HL-60 (cell line): Measurements from ENCODE around the gene SPDYA.

Experiments used
- DNase-seq, 2 experiments: peaks; one replicate each; pipeline ENCODE4 v3.0.0-alpha.2; 2010 to 2020; ENCODE audit warnings: low read depth in 1 of 2, low spot score in 1 of 2
- H3K27ac ChIP-seq: fragments of 250-450 bp; sonication (Bioruptor Pico); replicated peaks from 2 replicates; pipeline ENCODE4 v1.5.1; 2020; ENCODE audit warnings: mild to moderate bottlenecking, moderate library complexity
- H3K27me3 ChIP-seq: fragments of 250-450 bp; sonication (Bioruptor Pico); 2 replicates; pipeline ENCODE4 v1.5.1; 2021; ENCODE audit warnings: mild to moderate bottlenecking, moderate library complexity; ENCODE audit not compliant: insufficient read depth, poor library complexity, severe bottlenecking
- H3K4me3 ChIP-seq: replicated peaks from 2 replicates; pipeline ENCODE4 v1.5.1; 2011; ENCODE audit warnings: mild to moderate bottlenecking, control low read depth, low read length; ENCODE audit not compliant: insufficient read depth
- GABPA ChIP-seq: IDR thresholded peaks from 2 replicates; pipeline ENCODE4 v1.6.1; 2012; ENCODE audit warnings: low read depth
- POLR2AphosphoS5 ChIP-seq: IDR thresholded peaks from 2 replicates; pipeline ENCODE4 v1.6.1; 2012; ENCODE audit warnings: low read depth
- SPI1 ChIP-seq: IDR thresholded peaks from 2 replicates; pipeline ENCODE4 v1.6.1; 2012; ENCODE audit warnings: low read depth, mild to moderate bottlenecking, borderline replicate concordance
- TF ChIP-seq, protein P1 (sequence below): IDR thresholded peaks from 2 replicates; pipeline ENCODE4 v1.6.1; 2012; ENCODE audit warnings: low read depth; ENCODE audit not compliant: insufficient replicate concordance
- TF ChIP-seq, protein P2 (sequence below): IDR thresholded peaks from one replicate; pipeline ENCODE4 v1.5.1; 2011; ENCODE audit warnings: low read length, control low read depth, inconsistent platforms; ENCODE audit not compliant: insufficient read depth

Gene SPDYA

DNA sequence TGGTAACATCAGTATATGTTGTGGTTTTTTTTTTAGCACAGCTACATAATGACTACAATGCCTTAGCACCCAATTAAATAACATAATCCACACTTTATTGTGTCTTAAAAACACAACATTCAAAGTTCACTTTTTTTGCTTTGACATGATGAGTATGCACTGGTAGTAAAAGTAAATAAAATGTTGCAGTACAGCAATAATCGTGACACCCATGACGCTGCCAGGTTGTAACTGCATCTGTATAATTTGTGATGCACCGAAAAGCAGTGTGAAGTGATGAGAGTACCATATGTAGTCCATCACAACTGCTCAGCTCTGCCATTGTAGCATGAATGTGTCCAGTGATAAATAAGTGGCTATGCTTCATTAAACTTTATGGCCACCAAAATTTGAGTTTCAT lies 43.3 kb upstream of the SPDYA start:
- H3K4me3 ChIP-seq, result no peak overlapping the region
- no peaks in the 10 kb centered on the region for H3K27me3 ChIP-seq
- DNase-seq, result no peak
- no peak for TF ChIP-seq GABPA
- TF ChIP-seq SPI1, result no peak
- no peak for TF ChIP-seq POLR2AphosphoS5
- TF ChIP-seq, protein P1, sequence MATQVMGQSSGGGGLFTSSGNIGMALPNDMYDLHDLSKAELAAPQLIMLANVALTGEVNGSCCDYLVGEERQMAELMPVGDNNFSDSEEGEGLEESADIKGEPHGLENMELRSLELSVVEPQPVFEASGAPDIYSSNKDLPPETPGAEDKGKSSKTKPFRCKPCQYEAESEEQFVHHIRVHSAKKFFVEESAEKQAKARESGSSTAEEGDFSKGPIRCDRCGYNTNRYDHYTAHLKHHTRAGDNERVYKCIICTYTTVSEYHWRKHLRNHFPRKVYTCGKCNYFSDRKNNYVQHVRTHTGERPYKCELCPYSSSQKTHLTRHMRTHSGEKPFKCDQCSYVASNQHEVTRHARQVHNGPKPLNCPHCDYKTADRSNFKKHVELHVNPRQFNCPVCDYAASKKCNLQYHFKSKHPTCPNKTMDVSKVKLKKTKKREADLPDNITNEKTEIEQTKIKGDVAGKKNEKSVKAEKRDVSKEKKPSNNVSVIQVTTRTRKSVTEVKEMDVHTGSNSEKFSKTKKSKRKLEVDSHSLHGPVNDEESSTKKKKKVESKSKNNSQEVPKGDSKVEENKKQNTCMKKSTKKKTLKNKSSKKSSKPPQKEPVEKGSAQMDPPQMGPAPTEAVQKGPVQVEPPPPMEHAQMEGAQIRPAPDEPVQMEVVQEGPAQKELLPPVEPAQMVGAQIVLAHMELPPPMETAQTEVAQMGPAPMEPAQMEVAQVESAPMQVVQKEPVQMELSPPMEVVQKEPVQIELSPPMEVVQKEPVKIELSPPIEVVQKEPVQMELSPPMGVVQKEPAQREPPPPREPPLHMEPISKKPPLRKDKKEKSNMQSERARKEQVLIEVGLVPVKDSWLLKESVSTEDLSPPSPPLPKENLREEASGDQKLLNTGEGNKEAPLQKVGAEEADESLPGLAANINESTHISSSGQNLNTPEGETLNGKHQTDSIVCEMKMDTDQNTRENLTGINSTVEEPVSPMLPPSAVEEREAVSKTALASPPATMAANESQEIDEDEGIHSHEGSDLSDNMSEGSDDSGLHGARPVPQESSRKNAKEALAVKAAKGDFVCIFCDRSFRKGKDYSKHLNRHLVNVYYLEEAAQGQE, result no peak
- TF ChIP-seq, protein P2, sequence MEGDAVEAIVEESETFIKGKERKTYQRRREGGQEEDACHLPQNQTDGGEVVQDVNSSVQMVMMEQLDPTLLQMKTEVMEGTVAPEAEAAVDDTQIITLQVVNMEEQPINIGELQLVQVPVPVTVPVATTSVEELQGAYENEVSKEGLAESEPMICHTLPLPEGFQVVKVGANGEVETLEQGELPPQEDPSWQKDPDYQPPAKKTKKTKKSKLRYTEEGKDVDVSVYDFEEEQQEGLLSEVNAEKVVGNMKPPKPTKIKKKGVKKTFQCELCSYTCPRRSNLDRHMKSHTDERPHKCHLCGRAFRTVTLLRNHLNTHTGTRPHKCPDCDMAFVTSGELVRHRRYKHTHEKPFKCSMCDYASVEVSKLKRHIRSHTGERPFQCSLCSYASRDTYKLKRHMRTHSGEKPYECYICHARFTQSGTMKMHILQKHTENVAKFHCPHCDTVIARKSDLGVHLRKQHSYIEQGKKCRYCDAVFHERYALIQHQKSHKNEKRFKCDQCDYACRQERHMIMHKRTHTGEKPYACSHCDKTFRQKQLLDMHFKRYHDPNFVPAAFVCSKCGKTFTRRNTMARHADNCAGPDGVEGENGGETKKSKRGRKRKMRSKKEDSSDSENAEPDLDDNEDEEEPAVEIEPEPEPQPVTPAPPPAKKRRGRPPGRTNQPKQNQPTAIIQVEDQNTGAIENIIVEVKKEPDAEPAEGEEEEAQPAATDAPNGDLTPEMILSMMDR, result no peak
- H3K27ac ChIP-seq, result no peak overlapping the region

DNA sequence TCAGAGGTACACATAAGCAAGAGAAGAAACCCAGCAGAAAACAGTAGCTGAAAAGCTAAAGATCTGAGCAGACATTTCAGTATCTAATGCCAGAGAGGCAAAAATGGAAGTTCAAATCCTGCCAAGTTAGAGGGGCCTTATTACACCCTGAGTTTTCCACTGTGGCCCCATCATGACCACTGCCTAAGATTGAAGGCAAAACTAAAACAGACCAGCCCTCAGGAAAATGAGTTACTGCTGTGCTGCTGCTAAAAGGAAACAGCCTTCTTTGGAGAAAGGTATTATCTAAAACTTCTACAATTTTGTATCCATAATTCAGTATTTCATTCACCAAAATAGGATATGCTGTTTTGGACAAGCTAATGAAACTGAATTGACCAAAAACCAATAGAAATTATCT lies 42.2 kb upstream of the SPDYA start:
- H3K4me3 ChIP-seq, result no peak overlapping the region
- TF ChIP-seq, protein P2, result no peak
- TF ChIP-seq SPI1, result no peak
- no peak for TF ChIP-seq POLR2AphosphoS5
- TF ChIP-seq, protein P1, result no peak
- no peak for TF ChIP-seq GABPA
- DNase-seq, result no peak
- no peaks in the 10 kb centered on the region for H3K27me3 ChIP-seq
- H3K27ac ChIP-seq, result no peak overlapping the region

DNA sequence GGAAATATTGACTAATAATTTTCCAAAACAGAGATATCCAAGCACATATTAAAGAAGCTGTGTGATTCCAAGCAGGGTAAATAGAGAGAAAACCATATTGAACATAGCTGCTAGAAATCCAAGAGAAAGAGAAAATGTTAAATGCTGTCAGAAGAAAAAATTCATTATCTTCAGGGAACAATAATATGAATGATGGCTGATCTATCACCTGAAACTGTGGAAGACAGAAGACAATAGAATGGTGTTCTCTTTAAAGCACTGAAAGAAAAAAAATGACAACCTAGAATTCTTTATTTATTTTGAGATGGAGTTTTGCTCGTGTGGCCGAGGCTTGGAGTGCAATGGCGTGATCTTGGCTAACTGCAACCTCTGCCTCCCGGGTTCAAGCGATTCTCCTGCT lies 41.7 kb upstream of the SPDYA start:
- no peak for DNase-seq
- H3K27me3 ChIP-seq, result no peaks in the 10 kb centered on the region
- H3K4me3 ChIP-seq, result no peak overlapping the region
- TF ChIP-seq, protein P2, result no peak
- TF ChIP-seq SPI1 (no peak), GABPA (no peak), POLR2AphosphoS5 (no peak)
- TF ChIP-seq, protein P1, result no peak
- no peak overlapping the region for H3K27ac ChIP-seq
